GM19463 (cell line): Measurements from ENCODE around the gene BIRC2.
"Not testable (repeated sequence)": the region's sequence is repeated elsewhere in the genome, so short reads cannot be mapped to it uniquely, and the experiment has no call there.

Experiments
- ATAC-seq: cut with Tn5 transposase; IDR thresholded peaks from one replicate; pipeline ENCODE4 v1.9.1; 2021; ENCODE audit warnings: mild to moderate bottlenecking, moderate library complexity; ENCODE audit not compliant: unreplicated experiment

Gene BIRC2

DNA sequence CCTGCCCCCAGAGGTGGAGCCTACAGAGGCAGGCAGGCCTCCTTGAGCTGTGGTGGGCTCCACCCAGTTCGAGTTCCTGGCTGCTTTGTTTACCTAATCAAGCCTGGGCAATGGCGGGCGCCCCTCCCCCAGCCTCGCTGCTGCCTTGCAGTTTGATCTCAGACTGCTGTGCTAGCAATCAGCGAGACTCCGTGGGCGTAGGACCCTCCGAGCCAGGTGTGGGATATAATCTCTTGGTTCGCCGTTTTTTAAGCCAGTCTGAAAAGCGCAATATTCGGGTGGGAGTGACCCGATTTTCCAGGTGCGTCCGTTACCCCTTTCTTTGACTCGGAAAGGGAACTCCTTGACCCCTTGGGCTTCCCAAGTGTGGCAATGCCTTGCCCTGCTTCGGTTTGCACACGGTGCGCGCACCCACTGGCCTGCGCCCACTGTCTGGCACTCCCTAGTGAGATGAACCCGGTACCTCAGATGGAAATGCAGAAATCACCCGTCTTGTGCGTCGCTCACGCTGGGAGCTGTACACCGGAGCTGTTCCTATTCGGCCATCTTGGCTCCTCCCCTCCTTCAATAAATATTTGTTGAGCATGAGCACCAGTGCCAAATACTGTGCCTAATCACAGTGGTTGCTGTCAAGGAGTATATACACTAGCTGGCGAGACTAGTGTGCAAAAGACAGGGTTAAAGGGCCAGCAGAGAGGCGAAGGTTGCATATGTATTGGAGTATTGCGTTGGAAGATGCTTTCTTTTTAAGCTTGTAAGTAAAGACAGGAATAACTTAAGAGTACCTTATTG is 27.8 kb downstream of the BIRC2 start:
- ATAC-seq: not testable (repeated sequence)

DNA sequence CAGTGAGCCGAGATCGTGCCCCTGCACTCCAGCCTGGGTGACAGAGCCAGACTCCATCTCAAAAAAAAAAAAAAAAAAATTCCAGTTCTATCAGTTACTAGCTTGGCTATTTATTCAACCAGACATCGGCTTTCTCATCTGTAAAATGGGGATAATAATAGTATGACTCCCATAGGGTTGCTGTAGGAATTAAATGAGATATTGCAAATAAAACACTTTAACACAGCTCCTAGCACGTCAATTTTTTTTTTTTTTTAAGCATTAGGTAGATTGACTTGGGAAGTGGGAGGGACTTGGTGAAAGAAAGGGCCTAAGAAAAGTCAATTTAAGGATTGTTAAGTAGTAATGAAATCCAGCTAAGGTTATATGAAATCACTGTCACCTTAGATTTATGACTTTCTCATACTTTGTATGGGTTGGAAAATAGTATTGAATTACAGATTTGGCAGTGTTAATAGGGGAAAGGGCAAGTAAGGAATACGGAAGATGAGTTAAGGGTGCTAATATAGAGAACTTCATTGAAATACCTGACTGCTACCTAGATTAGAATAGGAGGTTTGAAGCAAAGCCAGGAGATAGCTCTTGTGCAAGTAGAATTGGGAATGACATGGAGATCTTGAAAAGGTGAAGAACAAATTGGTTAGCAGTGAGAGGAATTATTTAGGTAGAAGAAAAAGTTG is 28.8 kb downstream of the BIRC2 start:
- ATAC-seq: no peak

DNA sequence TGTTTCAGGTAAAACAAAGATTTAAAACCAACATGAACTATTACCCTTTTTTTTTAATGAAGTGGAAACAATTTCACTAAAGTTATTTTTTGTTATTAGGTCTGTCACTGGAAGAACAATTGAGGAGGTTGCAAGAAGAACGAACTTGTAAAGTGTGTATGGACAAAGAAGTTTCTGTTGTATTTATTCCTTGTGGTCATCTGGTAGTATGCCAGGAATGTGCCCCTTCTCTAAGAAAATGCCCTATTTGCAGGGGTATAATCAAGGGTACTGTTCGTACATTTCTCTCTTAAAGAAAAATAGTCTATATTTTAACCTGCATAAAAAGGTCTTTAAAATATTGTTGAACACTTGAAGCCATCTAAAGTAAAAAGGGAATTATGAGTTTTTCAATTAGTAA is 30.9 kb downstream of the BIRC2 start:
- no peak for ATAC-seq

DNA sequence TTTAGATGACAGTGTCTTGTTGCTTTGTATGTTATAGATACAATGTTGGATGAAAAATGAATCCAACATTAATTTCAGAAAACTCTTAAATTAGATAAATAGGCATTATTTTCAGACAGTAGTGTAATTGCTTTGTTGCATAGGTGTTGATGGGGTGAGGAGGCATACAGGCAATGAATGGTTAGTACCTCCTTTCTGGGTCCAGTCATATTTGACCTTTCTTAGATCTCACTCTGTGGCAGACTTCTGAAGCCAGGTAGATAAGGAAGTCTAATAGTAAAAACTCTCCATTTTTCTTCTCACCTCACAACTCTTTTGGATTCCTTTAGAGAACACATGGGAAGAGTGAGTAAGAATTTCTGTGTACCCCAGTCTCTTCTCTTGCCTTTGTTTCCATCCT is 31.8 kb downstream of the BIRC2 start:
- no peak for ATAC-seq

DNA sequence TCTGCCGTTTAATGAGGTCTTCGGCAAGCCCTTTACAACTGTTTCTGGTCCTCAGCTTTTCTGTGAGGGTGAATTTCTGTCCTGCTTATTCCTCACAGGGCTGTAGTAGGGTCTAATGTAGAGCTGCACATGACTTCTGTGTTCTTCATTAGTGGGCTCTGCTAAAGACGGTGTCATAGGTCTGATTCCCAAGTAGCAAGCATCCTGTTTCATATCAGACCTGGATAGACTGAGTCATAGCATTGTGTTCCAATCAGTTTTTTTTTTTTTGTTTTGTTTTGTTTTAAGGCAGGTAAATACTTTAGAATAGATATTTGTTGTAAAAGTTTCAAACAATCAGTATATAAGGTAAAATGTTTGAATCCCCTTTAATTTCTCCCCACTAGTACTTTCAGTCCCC is 35.4 kb downstream of the BIRC2 start:
- ATAC-seq: no peak

DNA sequence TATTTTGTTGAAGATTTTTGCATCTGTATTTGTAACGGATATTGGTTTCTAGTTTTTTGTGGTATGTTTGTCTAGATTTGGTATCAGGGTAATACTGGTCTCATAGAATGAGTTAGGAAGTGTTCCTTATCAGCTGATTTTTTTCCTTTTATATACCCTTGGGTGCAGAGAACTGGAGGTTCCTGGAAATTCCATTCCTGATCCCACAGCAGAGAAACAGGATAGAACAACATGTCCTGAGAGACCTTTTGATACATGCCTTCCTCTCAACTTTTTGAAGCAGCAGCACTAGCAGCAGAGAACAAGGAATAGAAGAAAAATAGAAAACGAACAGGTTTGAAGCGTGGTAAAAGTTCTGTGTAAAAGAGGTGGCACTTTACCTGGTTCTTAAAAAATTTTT is 36.8 kb downstream of the BIRC2 start:
- no peak for ATAC-seq

DNA sequence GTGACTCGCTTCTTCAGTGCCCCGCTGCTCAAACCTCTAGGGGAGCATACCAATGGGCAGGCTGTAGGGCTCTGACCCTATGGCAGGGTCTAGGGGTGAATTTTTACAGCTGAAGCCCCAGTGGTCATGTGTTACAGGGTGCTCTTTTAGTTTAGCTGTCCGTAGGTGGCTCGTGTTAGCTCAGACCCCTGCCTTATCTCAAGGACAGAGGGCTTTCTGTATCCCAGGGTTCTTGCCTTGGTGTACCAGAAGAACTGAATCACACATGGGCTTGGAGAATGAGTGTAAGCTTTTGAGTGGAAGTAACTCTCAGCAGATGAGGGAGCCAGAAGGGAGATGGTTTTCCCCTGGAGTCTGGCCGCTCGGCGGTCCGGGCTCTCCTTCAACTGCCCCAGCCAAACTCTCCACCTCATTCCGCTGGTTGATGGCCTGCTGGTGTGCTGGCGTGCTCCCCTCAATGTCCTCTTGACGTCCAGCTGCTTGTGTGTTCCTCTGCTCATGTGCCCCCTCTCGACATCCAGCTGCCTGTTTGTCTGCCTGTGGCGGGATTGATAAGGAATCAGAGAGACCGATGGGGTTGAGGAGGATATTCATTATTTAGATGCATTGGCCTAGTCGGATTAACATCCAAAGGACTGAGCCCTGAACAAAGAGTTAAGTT is 37.5 kb downstream of the BIRC2 start:
- ATAC-seq: no peak

DNA sequence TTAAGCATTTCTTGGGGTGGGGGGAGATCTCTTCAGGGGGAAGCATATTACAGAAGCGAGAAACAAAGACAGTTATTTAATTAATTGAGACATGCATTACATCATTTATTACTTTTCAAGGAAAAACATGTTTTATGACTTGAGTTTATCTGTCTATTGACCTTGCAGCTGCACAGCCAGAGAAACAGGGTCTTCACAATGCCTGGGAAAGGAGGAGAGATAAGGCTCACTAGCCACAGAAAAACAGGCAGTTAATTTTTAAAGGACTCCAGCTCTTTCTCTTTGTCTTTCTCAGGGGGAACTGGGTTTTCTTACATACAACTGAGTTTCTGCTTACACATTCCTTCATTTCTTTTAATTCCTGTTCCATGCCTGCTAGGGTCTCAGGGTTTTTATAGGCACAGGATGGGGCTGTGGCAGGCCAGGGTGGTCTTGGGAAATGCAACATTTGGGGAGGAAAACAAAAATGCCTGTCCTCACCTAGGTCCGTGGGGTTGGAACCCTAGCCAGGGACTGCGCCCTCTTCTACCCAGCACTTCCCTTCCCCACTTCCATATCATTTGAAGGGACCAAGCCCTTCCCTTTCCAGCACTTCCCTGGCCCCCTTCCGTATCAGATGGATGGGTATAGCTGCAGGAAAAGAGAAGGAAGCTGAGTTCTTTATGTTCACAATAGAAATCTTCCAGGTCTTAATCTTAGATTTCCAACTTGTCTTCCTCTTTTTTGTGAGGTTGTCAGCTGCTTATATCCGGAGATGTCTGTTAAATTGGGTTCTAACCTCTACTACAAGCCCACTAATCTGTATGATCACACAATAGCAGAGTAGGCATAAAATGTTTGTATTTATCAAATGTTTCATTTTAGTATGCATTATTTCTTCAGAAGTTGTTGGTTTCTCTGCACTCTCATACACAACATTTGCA is 38.3 kb downstream of the BIRC2 start:
- ATAC-seq: no peak

DNA sequence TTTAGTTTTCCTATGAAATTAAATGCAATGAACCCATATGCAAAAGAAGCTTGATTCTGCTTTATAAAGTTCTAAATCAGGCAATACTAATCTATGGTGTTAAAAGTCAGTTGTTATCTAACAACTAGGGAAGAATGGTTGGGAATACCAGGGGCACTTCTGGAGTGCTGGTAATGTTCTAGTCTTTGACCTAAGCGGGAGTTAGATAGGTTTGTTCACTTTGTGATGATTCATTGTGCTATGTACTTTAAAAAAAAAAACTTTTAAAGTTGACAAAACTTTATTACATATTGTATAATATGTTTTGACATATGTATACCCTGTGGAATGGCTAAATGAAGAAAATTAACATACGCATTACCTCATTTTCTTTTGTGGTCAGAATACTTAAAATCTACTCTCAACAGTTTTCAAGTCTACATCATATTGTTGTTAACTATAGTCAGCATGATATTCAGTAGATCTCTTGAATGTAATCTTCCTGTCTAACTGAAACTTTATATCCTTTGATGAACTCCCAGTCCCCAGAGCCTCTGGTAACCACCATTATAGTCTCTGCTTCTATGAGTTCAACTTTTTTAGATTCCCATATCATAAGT is 39.2 kb downstream of the BIRC2 start:
- no peak for ATAC-seq

DNA sequence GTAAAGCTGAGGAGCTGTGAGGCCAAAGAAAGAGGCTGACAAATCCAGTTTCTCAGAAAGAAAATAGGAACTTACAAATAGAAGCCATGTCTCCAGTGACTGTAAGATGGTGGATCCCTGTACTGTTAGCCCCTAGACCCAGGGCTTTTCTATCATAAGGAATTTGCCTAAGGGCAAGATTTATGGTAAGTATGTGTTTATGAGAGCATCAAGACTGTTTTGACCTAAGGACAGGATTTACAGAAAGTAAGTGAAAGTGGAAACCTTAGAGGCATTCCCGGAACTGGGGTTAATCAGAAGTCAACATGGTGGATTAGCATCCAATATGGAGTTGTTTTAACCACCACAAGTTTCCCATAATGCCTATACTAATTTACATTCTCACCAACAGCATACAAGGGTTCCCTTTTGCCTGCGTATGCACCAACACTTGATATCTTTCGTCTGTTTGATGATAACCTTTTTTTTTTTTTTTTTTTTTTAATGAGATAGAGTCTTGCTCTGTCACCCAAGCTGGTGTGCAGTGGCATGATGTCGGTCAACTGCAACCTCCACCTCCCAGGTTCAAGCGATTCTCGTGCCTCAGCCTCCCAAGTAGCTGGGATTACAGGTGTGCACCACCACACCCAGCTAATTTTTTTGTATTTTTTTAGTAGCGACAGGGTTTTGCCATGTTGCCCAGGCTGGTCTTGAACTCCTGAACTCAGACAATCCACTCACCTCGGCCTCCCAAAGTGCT is 40.2 kb downstream of the BIRC2 start:
- no peak for ATAC-seq

DNA sequence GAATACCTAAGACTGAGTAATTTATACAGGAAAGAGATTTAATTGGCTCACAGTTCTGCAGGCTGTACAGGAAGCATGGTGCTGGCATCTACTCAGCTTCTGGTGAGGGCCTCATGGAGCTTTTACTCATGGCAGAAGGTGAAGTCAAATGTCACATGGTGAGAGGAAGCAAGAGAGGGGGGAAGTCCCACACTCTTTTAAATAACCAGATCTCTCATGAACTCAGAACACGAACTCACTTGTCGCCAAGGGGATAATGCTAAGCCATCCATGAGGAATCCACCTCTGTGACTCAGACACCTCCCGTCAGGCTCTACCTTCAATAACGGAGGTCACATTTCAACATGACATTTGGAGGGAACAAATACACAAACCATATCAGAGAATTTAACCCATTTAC is 42.2 kb downstream of the BIRC2 start:
- no peak for ATAC-seq

DNA sequence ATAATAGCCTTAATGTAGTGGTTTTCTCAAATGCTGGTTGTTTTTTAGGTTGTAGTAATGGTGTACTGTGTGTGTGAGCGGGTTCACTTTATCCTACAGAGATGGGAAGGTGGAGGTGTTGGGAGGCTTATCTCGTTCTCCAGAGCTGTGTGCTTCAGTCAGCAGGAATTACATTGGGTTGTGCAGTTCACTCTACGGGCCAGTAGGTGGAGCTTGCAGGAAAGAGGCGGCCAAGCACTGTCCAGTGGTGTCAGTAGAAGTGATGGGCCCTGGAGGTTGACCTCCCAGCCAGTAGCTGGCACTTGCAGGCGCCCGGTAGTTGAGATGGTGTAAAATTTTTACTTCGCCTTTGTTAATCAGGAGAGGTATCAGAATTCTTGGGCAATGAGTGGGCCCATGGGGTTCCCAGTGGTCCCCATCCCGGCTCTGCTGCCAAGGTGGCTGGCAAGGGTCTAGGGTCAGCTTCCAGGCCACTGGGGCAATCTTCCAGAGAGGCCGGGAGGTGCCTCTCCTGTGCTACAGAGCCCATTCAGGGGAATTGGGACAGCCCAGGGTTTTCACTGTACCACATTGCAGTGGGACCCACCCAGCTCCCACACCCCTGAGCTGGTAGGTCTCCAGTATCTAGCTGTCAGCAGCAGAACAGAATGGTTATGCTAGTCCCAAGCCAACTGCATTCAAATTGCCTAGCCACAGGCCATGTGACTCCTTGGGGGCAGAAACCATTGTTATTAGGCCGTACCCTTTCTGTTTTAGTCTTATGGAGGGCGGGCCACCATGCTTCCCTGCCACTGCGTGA is 43.9 kb downstream of the BIRC2 start:
- peak; percentile 83 for ATAC-seq

DNA sequence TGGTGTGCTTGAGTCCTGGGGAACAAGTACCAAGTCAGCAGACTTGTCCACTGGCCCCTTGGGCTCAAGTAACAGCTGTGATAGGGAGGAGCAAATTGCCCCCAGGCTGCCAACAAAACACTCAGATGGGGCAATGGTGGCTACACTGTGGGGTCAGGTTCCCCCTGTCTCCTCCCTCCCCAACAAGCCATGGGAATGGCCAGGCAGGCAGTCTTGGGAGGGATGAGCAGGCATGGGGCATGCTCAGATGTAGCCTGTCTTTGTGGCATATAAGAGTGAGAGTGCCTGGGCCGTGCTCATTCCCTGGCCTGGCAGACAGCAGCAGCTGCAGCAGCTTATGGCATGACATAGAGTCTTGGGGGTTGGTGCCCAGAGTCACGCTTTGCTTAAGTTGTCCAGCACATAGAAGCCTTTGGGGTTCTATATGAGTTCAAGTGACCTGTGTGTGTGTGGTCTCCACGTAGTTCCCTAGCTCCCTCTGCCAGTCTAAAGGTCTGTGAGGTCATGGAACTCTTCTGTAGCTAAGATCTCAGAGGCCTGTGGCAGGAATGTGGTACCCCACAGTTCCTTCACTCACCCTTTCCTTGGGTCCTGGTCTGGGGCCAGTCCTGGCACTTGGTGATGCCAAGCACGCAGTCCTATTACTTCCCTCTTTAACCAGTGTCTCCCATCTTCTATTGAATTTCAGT is 44.7 kb downstream of the BIRC2 start:
- ATAC-seq: no peak

DNA sequence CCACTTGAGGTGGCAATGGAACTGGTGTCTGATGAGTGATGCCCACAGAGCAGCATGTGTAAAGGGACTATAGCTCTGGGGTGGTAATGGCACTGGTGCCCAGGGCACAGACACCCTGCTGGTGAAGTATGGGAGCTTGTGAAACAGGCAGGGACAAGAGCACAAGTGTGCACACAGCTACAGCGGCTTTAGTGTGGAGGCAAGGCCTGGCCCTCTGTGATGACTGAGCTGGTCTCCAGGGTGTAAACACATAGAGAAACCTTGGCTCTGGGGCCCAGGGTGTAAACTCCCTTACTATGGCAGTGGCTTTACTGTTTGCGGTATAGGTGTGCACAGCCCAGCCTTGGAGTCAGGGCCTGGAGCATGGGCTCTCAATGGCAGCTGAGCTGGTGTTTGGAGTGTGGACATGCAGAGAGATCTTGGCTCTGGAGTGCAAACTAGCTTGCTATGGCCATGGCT is 46.3 kb downstream of the BIRC2 start:
- no peak for ATAC-seq

DNA sequence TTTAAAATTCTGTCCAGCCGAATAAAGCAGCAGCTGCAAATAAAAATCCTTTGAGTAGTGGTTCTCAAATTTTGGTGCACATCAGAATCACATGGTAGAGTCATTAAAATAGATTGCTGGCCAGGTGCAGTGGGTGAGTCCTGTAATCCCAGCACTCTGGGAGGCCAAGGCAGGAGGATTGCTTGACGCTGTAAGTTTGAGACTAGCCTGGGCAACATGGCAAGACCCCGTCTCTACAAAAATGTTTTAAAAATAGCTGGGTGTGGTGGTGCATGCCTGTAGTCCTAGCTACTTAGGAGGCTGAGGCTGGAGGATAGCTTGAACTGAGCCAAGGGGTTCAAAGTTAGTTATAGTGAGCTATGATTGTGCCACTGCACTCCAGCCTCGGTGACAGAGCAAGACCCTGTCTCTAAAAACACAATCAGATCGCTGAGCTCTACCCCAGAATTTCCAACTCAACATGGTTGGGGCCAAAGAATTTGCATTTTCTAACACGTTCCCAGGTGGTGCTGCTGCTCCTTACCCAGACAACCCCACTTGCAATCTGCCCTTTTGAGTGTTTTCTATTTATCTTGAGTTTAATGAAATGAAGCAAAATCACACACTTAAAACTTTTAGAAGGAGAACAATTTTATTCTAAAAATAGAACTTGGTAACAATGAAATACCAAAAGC is 48.8 kb downstream of the BIRC2 start:
- ATAC-seq: no peak

DNA sequence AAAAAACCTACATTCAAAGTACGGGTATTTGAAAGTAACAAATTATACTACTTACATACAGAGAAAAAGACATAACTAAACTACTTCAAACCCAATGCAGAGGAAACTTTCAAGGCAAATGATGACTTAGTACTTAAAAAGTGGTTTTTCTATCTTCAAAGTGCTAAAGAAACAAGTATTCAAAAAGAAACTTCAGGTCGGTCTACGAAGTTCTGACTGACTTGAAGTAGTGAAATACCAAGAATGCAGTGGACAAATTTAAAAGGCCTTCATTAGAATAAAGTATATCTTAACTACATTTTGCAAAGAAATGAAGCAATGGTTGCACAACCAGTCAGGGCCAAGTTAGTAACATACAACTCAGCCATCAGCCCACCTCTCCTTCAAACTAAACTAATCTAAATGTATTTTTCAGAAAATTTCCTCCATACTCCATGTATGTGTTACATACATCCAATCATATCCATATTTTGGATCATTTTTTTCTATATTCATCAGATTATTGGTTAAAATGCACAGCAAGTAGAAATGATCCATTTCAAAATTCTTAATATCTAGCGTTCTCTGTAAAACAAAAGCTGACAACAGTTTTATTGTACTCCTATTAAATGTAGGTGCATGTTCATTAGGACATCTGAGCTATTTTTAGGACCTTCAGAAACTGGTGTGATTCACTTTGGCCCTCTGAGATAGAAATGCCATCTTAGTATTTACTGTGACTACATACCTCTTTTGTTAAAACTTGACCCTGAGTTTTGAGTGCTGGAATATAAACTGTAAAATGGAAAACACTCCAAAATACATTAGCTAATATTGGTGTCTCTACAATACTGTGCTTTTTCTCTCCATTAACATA is 49.9 kb downstream of the BIRC2 start:
- no peak for ATAC-seq

DNA sequence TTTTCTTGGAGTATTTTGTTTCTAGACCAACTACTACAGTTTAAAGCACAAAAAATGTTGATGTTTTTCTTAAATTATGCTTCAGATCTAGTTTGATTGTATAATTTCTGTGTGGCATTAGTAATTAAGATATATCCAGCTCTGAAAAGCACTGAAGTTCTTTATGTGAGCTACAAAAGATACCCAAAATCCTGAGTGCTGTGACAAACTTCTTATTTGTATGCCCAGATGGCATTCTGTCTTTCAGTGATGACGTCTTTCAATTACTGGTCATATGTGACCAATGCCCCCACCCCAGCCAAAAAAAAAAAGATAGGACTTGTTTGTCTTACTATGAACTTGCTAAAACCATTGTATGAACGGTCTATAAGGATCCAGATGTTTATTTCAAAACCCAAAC is 51.3 kb downstream of the BIRC2 start:
- no peak for ATAC-seq
